K562 (cell line): ENCODE data around the gene GSTM2. TPM values are rescaled to one million over a fixed set of nuclear protein-coding genes. Genes with fewer than 3 reads are reported as not detected.

Experiments
- ATAC-seq: fragments of 200-7000 bp; cut with Tn5 transposase; 3 replicates; pipeline ENCODE4 v1.9.1; 2020; ENCODE audit warnings: moderate library complexity
- BruUV-seq: library from RNA; stranded (reverse); fragments of 400-500 nt; replicated peaks from 2 replicates; lab custom pipeline; 2021; lab: Mats Ljungman, UMichigan
- CTCF ChIA-PET: fragments of 300-600 bp; formaldehyde crosslinking; extraction: SDS; loops from one replicate; lab custom pipeline; 2021; ENCODE audit warnings: low intra/inter-chr PET ratio; lab: Yijun Ruan, JAX
- POLR2A ChIA-PET: fragments of 300-600, 350-650 bp; sonication (Branson Sonifier 250); formaldehyde crosslinking; extraction: SDS; loops from one replicate; lab custom pipeline; 2021; ENCODE audit warnings: antibody characterized with exemption, inconsistent platforms; lab: Yijun Ruan, JAX
- DNase-seq, 4 experiments: peaks; one replicate each; pipeline versions ENCODE4 v3.0.0 to v3.0.0-alpha.2; 2011 to 2018; ENCODE audit warnings: low spot score in 3 of 4, mixed read lengths in 3 of 4; ENCODE audit errors: extremely low read depth in 1 of 4
- FAIRE-seq: peaks from 2 replicates; lab custom pipeline; 2011; peaks lifted over from hg19 to GRCh38; lab: Jason Lieb, UNC
- H2AFZ ChIP-seq: 2 replicates; pipeline ENCODE4 v1.6.0; 2011; ENCODE audit warnings: low read depth, low read length, control low read depth, inconsistent platforms
- H3K27ac ChIP-seq: fragments of 200-600 bp; 3 replicates; pipeline ENCODE4 v1.8.0; 2011; ENCODE audit warnings: low read depth, mild to moderate bottlenecking, control low read depth, inconsistent platforms, low read length, moderate library complexity, mixed read lengths; ENCODE audit errors: extremely low read depth
- H3K27me3 ChIP-seq, 2 experiments: fragments of 300-600 bp in 1 of 2; 2 replicates in 1 of 2; 3 replicates in 1 of 2; pipeline versions ENCODE4 v1.6.0 to v1.8.0; 2011; ENCODE audit warnings: inconsistent platforms in 2 of 2, low read length in 2 of 2, mild to moderate bottlenecking in 1 of 2, mixed read lengths in 1 of 2, moderate library complexity in 1 of 2; ENCODE audit not compliant: control insufficient read depth in 2 of 2, insufficient read depth in 2 of 2
- H3K36me3 ChIP-seq: fragments of 300-600 bp; 3 replicates; pipeline ENCODE4 v1.8.0; 2011; ENCODE audit warnings: mild to moderate bottlenecking, low read length, inconsistent platforms; ENCODE audit not compliant: control insufficient read depth, insufficient read depth
- H3K4me1 ChIP-seq, 2 experiments: fragments of 200-600 bp in 1 of 2; replicated peaks in 1 of 2; 2 replicates in 1 of 2; 3 replicates in 1 of 2; pipeline versions ENCODE4 v1.5.1 to v1.8.0; 2011; ENCODE audit warnings: inconsistent platforms in 2 of 2, low read length in 2 of 2, mild to moderate bottlenecking in 1 of 2, mixed read lengths in 1 of 2, moderate library complexity in 1 of 2; ENCODE audit not compliant: control insufficient read depth in 2 of 2, insufficient read depth in 2 of 2
- H3K4me2 ChIP-seq: 2 replicates; pipeline ENCODE4 v1.6.1; 2011; ENCODE audit warnings: low read length, control low read depth, inconsistent platforms, mixed read lengths; ENCODE audit not compliant: insufficient read depth
- H3K4me3 ChIP-seq: fragments of 200-600 bp; sonication (generic), shearing (Covaris generic); 2 replicates; pipeline ENCODE4 v1.5.1; 2016; ENCODE audit warnings: control low read depth, inconsistent platforms
- H3K79me2 ChIP-seq: fragments of 200-600 bp; 3 replicates; pipeline ENCODE4 v1.8.0; 2011; ENCODE audit warnings: low read length, inconsistent platforms; ENCODE audit not compliant: control insufficient read depth, insufficient read depth
- H3K9ac ChIP-seq, 2 experiments: 2 replicates each; pipeline versions ENCODE4 v1.6.0 to v1.6.1; 2011; ENCODE audit warnings: low read depth in 2 of 2, low read length in 2 of 2, control low read depth in 1 of 2, inconsistent platforms in 1 of 2, mild to moderate bottlenecking in 1 of 2, mixed read lengths in 1 of 2; ENCODE audit not compliant: insufficient read depth in 1 of 2
- H3K9me1 ChIP-seq: one replicate; pipeline ENCODE4 v1.6.0; 2011; ENCODE audit warnings: inconsistent platforms, mild to moderate bottlenecking, low read length, moderate library complexity; ENCODE audit not compliant: control insufficient read depth, insufficient read depth
- H3K9me3 ChIP-seq: replicated peaks from 2 replicates; pipeline ENCODE4 v1.5.1; 2011; ENCODE audit warnings: low read depth, low read length, inconsistent platforms; ENCODE audit not compliant: control insufficient read depth, insufficient read depth
- H4K20me1 ChIP-seq: replicated peaks from 2 replicates; pipeline ENCODE4 v1.6.1; 2011; ENCODE audit warnings: low read length, inconsistent platforms, mixed read lengths; ENCODE audit not compliant: control insufficient read depth, insufficient read depth
- ZBTB1 ChIP-seq: sonication (generic); formaldehyde crosslinking; IDR thresholded peaks from 2 replicates; pipeline ENCODE4 v1.8.1; 2023; ENCODE audit warnings: missing genetic modification reagents, low read depth, mild to moderate bottlenecking, borderline replicate concordance
- ZNF395 ChIP-seq: fragments of 200-800 bp; sonication (Bioruptor generic); IDR thresholded peaks from 2 replicates; pipeline ENCODE4 v1.6.1; 2017; ENCODE audit warnings: missing genetic modification characterization, missing compliant biosample characterization
- WGBS: fragments of 100-300 bp; shearing (Covaris generic); methylation state at CpG from one replicate; pipeline ENCODE4 v1.1.6; 2016; ENCODE audit warnings: low coverage, mixed read lengths; ENCODE audit not compliant: insufficient coverage; ENCODE audit errors: missing lambda C conversion rate; 5-methylcytosine and 5-hydroxymethylcytosine counted together
- in situ Hi-C: fragments of 300-500 bp; cut with MboI; formaldehyde crosslinking; loops from 4 replicates; pipeline ENCODE4 v1.15.0; 2018; ENCODE audit warnings: inconsistent platforms, mixed read lengths
- intact Hi-C: fragments of 100-400 bp; cut with micrococcal nuclease; formaldehyde crosslinking; loops from 2 replicates; pipeline ENCODE4 v1.14.2; 2022
- polyA plus RNA-seq, 8 experiments: library from polyadenylated mRNA; depleted of rRNA in 4 of 8; stranded (reverse) in 5 of 8; unstranded in 3 of 8; fragments of >200 nt; fragmentation: Nextera tagmentation in 2 of 8; fragmentation: Illumina TruSeq in 1 of 8; extraction: Ambion mirVana in 2 of 8; extraction: Trizol in 1 of 8; gene quantifications; 2 replicates each; pipeline versions ENCODE4 v1.2.1 to v1.2.3, GENCODE V29; 2011 to 2014; ENCODE audit warnings: inconsistent platforms in 1 of 8, missing spikeins in 1 of 8
- total RNA-seq, 7 experiments: library from RNA; depleted of rRNA in 6 of 7; stranded (reverse); fragments of >200 nt in 6 of 7; fragmentation: Illumina TruSeq in 2 of 7; extraction: Trizol in 2 of 7; gene quantifications; 2 replicates each; pipeline versions ENCODE4 v1.2.1 to v1.2.3, GENCODE V29; 2011 to 2021; ENCODE audit warnings: low replicate concordance in 1 of 7

GSTM2 gene
- total and polyA plus RNA-seq, 9 of the 15 experiments (the other 6 are each of a cell fraction or from before 2014, with no cell fraction given), result 1.6 to 15.1 (median 6.8) TPM

- H3K36me3 ChIP-seq, result no peaks in the 10 kb centered on the region
- H4K20me1 ChIP-seq, result no peaks in the 10 kb centered on the region
- ATAC-seq (no peak), DNase-seq (no peak), FAIRE-seq (no peak)
- H3K4me3 ChIP-seq, result no peak overlapping the region
- no peak overlapping the region for H3K27ac ChIP-seq
- no peaks in the 10 kb centered on the region for H3K9me1 ChIP-seq
- peaks cover 26 to 51% of the 10 kb centered on the region in 2 experiments for H3K4me1 ChIP-seq
- POLR2A ChIA-PET, result interaction anchor here (0.7 to 6.4 kb wide), 8 partner anchors 15 to 133 kb away, joined by 3 to 44 read pairs (median 6); partner anchors contain the start of genes GNAI3 and GSTM4
- 10% methylated on average over 2 of the region's 2 CpGs for WGBS
- in situ Hi-C loops (loop anchor here (5.0 to 10.0 kb wide), 3 partner anchors 131 to 374 kb away; no protein-coding TSS in a partner anchor), intact Hi-C loops (loop anchor here (2.0 to 10.0 kb wide), 3 partner anchors 61 to 474 kb away; partner anchors contain the start of genes AHCYL1 and UBL4B)
- no peak overlapping the region for H2AFZ ChIP-seq
- no peak overlapping the region; a peak in 1 of 4 replicates for H3K9ac ChIP-seq
- CTCF ChIA-PET, result interaction anchor here (0.6 to 6.9 kb wide), 3 partner anchors 9 to 132 kb away, joined by 3 to 77 read pairs (median 6); no protein-coding TSS in a partner anchor
- H3K79me2 ChIP-seq, result no peaks in the 10 kb centered on the region
- no peak overlapping the region for H3K4me2 ChIP-seq
- TF ChIP-seq ZBTB1 (CRISPR knock-in tag) (no peak), ZNF395 (CRISPR knock-in tag) (peak; percentile 27; the same call in 1 of the 2 replicates)
- no peaks in the 10 kb centered on the region; the same call in 1 of the 2 replicates for H3K9me3 ChIP-seq
- no TSS peak for BruUV-seq
- no peaks in the 10 kb centered on the region; a peak in 1 of 5 replicates for H3K27me3 ChIP-seq
These were observed 26.6 kb upstream of the GSTM2 start for GRCh38 chr1:109641078-109641740.
